ENCODE results near the gene PLEKHA4. TPM values are rescaled to one million over a fixed set of nuclear protein-coding genes. Genes with fewer than 3 reads are reported as not detected.

Gene PLEKHA4
- total RNA-seq, 4 donors from 2014 or later = 2.8 to 38.8 (median 5.9) TPM

- peak overlapping the region; percentile 25 to 77 (median 57) for H3K27ac ChIP-seq
- DNase-seq = no peak
- H3K4me3 ChIP-seq = peak overlapping the region in 2 of 4 donors; percentile 29 to 35
Observed at GRCh38 chr19:48867746-48868113, 687 bp downstream of the PLEKHA4 start.

DNA sequence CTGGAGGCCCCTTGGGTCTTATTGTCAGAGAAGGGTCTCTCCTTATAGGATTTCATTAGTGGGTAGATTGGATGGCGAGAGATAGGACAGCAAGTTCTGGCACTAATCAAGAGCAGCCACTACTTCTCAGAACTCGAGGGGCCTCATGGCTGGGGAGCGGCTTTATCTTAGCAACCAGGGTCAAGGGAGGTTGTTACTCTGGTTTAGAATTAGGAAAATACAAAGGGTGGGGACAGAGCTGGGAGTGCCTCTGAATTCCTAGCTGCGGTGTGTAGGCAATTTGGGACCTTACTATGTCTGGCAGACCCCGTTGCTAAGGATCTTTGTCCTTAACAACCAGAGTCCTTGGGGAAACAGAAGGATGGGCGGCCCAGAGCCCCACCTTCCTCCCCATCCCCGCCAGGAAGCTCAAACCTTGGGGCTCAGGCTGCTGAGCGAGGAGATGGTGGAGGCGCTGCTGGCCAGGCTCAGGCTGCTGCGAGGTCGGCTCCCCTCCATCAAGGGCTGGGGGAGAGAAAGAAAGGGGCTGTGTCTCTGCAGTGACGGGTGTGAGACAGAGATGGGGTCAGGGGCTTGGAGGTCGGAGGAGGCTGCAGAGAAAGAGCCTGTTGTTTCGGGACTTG, 1.2 kb downstream of the PLEKHA4 start:
- Histone ChIP-seq H3K27me3 (no peaks in the 10 kb centered on the region), H3K36me3 (no peaks in the 10 kb centered on the region), H3K4me1 (peaks cover 0 to 23% (median 0%) of the 10 kb centered on the region in 4 donors), H3K9me3 (no peaks in the 10 kb centered on the region), H3K4me3 (peak overlapping the region in 2 of 4 donors; percentile 29 to 35), H3K27ac (peak overlapping the region; percentile 25 to 77 (median 57))
- TF ChIP-seq, protein P1, sequence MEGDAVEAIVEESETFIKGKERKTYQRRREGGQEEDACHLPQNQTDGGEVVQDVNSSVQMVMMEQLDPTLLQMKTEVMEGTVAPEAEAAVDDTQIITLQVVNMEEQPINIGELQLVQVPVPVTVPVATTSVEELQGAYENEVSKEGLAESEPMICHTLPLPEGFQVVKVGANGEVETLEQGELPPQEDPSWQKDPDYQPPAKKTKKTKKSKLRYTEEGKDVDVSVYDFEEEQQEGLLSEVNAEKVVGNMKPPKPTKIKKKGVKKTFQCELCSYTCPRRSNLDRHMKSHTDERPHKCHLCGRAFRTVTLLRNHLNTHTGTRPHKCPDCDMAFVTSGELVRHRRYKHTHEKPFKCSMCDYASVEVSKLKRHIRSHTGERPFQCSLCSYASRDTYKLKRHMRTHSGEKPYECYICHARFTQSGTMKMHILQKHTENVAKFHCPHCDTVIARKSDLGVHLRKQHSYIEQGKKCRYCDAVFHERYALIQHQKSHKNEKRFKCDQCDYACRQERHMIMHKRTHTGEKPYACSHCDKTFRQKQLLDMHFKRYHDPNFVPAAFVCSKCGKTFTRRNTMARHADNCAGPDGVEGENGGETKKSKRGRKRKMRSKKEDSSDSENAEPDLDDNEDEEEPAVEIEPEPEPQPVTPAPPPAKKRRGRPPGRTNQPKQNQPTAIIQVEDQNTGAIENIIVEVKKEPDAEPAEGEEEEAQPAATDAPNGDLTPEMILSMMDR (IDR thresholded peaks at IDR 0.05) = no peak
- no peak for TF ChIP-seq POLR2A (IDR thresholded peaks at IDR 0.05)
- DNase-seq = no peak

More at GRCh38 chr19:48867746-48868113, 687 bp downstream of the PLEKHA4 start:
- no peaks in the 10 kb centered on the region for H3K27me3 ChIP-seq
- TF ChIP-seq, protein P1 (IDR thresholded peaks at IDR 0.05) = no peak
- TF ChIP-seq POLR2A (IDR thresholded peaks at IDR 0.05) = no peak
- H3K9me3 ChIP-seq = no peaks in the 10 kb centered on the region
- H3K36me3 ChIP-seq = no peaks in the 10 kb centered on the region
- peaks cover 0 to 23% (median 0%) of the 10 kb centered on the region in 4 donors for H3K4me1 ChIP-seq

- no peaks in the 10 kb centered on the region for H3K9me3 ChIP-seq
- H3K27me3 ChIP-seq = no peaks in the 10 kb centered on the region
- H3K36me3 ChIP-seq = no peaks in the 10 kb centered on the region
- no peak for TF ChIP-seq POLR2A (IDR thresholded peaks at IDR 0.05)
- TF ChIP-seq, protein P1 (IDR thresholded peaks at IDR 0.05) = no peak
- no peak for DNase-seq
- H3K4me1 ChIP-seq = peaks cover 0 to 23% (median 0%) of the 10 kb centered on the region in 4 donors
- no peak overlapping the region for H3K4me3 ChIP-seq
- H3K27ac ChIP-seq = no peak overlapping the region
Observed at GRCh38 chr19:48866692-48867091, 1.7 kb downstream of the PLEKHA4 start.

DNA sequence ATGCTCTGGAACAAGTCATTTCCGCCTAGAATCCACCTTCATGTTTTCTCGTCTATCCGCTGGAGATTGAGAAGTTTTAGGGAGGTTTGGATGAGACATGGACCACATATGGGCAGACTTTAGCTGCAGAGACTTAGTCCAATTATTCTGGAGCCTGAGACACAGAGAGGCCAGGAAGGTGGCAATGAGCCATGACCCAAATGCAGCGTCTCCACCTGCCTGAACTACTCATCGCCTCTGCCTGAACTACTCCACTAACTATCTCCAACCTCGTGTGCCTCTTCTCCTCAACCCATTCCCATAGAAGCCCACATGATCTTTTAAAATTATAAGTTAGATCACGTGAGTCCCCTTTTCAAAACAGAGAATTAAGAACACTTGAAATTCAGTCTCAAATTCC, 5.6 kb downstream of the PLEKHA4 start:
- no peak overlapping the region for H3K4me3 ChIP-seq
- H3K27me3 ChIP-seq = no peaks in the 10 kb centered on the region
- no peak for DNase-seq
- peaks cover 0 to 16% (median 0%) of the 10 kb centered on the region in 4 donors for H3K4me1 ChIP-seq
- H3K9me3 ChIP-seq = no peaks in the 10 kb centered on the region
- TF ChIP-seq POLR2A (IDR thresholded peaks at IDR 0.05) = no peak
- TF ChIP-seq, protein P1 (IDR thresholded peaks at IDR 0.05) = no peak
- H3K36me3 ChIP-seq = no peaks in the 10 kb centered on the region
- no peak overlapping the region for H3K27ac ChIP-seq

- H3K4me3 ChIP-seq = no peak overlapping the region
- DNase-seq = no peak
- TF ChIP-seq, protein P1 (IDR thresholded peaks at IDR 0.05) = no peak
- no peak for TF ChIP-seq POLR2A (IDR thresholded peaks at IDR 0.05)
- no peaks in the 10 kb centered on the region for H3K9me3 ChIP-seq
- H3K27me3 ChIP-seq = no peaks in the 10 kb centered on the region
- no peaks in the 10 kb centered on the region for H3K36me3 ChIP-seq
- no peak overlapping the region for H3K27ac ChIP-seq
- H3K4me1 ChIP-seq = peaks cover 0 to under 1% (median 0%) of the 10 kb centered on the region in 4 donors
Observed at GRCh38 chr19:48861313-48861712, 7.1 kb downstream of the PLEKHA4 start.
